ENCODE measurements around the gene SYPL1. TPM values are rescaled to one million over a fixed set of nuclear protein-coding genes. Genes with fewer than 3 reads are reported as not detected.
A peak's percentile ranks its signal among the peaks of the same experiment; 100 is the strongest.
"Not testable (repeated sequence)": the region's sequence is repeated elsewhere in the genome, so short reads cannot be mapped to it uniquely, and the experiment has no call there.

The SYPL1 gene
- total and polyA plus RNA-seq, 7 experiments from 2014 or later: 37.5 to 106 (median 49.4) TPM

GRCh38 chr7:106143711-106144337 lies 31.7 kb upstream of the SYPL1 start:
- Mint-ChIP-seq H3K4me1 (no peaks in the 10 kb centered on the region), H3K27me3 (peaks cover 0 to 24% (median 0%) of the 10 kb centered on the region in 5 donors), H3K9me3 (no peaks in the 10 kb centered on the region), H3K4me3 (no peak overlapping the region), H3K36me3 (no peaks in the 10 kb centered on the region), H3K27ac (peak overlapping the region in 1 of 9 donors; percentile 20)
- POLR2A ChIA-PET: no interaction called here
- Histone ChIP-seq H3K4me1 (ENCODE audit: control insufficient read depth in 2 of 2, insufficient read depth in 2 of 2, low read length in 2 of 2) (no peaks in the 10 kb centered on the region), H3K27ac (ENCODE audit: low read depth, low read length) (no peak overlapping the region), H3K9me3 (ENCODE audit: control insufficient read depth in 2 of 3, low read length in 3 of 3) (no peaks in the 10 kb centered on the region), H3K36me3 (ENCODE audit: control insufficient read depth in 2 of 3, insufficient read depth in 3 of 3, low read length in 3 of 3) (no peaks in the 10 kb centered on the region), H3K27me3 (ENCODE audit: control insufficient read depth in 2 of 2, insufficient read depth in 2 of 2, low read length in 2 of 2) (no peaks in the 10 kb centered on the region), H3K4me3 (ENCODE audit: low read length) (no peak overlapping the region)
- intact Hi-C loops (cut with micrococcal nuclease): no loop called here
- no peak for DNase-seq
- CTCF ChIA-PET: interaction anchor here (0.5 to 1.1 kb wide), 5 partner anchors 10 to 716 kb away, joined by 3 to 5 read pairs (median 4); no protein-coding TSS in a partner anchor
- peak; percentile 22 for ATAC-seq

GRCh38 chr7:106142136-106142535 lies 30.0 kb upstream of the SYPL1 start:
- no peak overlapping the region for H3K27ac ChIP-seq (ENCODE audit: low read depth, low read length)
- DNase-seq (no peak), ATAC-seq (no peak)
- H3K9me3 ChIP-seq (ENCODE audit: control insufficient read depth in 2 of 3, low read length in 3 of 3): no peaks in the 10 kb centered on the region
- no peaks in the 10 kb centered on the region for H3K4me1 Mint-ChIP-seq
- H3K27ac Mint-ChIP-seq: no peak overlapping the region
- no peak overlapping the region for H3K4me3 Mint-ChIP-seq
- H3K4me1 ChIP-seq (ENCODE audit: control insufficient read depth in 2 of 2, insufficient read depth in 2 of 2, low read length in 2 of 2): no peaks in the 10 kb centered on the region
- H3K27me3 ChIP-seq (ENCODE audit: control insufficient read depth in 2 of 2, insufficient read depth in 2 of 2, low read length in 2 of 2): no peaks in the 10 kb centered on the region
- CTCF ChIA-PET: interaction anchor here (1.0 kb wide), 1 partner anchor 34 kb away, joined by 3 read pairs; no protein-coding TSS in a partner anchor
- peaks cover 0 to 4% (median 0%) of the 10 kb centered on the region in 11 donors for H3K9me3 Mint-ChIP-seq
- H3K36me3 Mint-ChIP-seq: no peaks in the 10 kb centered on the region
- peaks cover 0 to 26% (median 0%) of the 10 kb centered on the region in 5 donors for H3K27me3 Mint-ChIP-seq
- intact Hi-C loops (cut with micrococcal nuclease): no loop called here
- POLR2A ChIA-PET: no interaction called here
- no peak overlapping the region for H3K4me3 ChIP-seq (ENCODE audit: low read length)
- no peaks in the 10 kb centered on the region for H3K36me3 ChIP-seq (ENCODE audit: control insufficient read depth in 2 of 3, insufficient read depth in 3 of 3, low read length in 3 of 3)

- Mint-ChIP-seq H3K9me3 (peaks cover 0 to 4% (median 0%) of the 10 kb centered on the region in 11 donors), H3K27me3 (peaks cover 0 to 34% (median 0%) of the 10 kb centered on the region in 5 donors), H3K4me1 (no peaks in the 10 kb centered on the region), H3K4me3 (no peak overlapping the region), H3K27ac (peak overlapping the region in 1 of 9 donors; percentile 2), H3K36me3 (no peaks in the 10 kb centered on the region)
- no peak overlapping the region for H3K27ac ChIP-seq (ENCODE audit: low read depth, low read length)
- H3K27me3 ChIP-seq (ENCODE audit: control insufficient read depth in 2 of 2, insufficient read depth in 2 of 2, low read length in 2 of 2): no peaks in the 10 kb centered on the region
- ATAC-seq: no peak
- no peaks in the 10 kb centered on the region for H3K36me3 ChIP-seq (ENCODE audit: control insufficient read depth in 2 of 3, insufficient read depth in 3 of 3, low read length in 3 of 3)
- POLR2A ChIA-PET: no interaction called here
- H3K4me3 ChIP-seq (ENCODE audit: low read length): no peak overlapping the region
- H3K4me1 ChIP-seq (ENCODE audit: control insufficient read depth in 2 of 2, insufficient read depth in 2 of 2, low read length in 2 of 2): no peaks in the 10 kb centered on the region
- intact Hi-C loops (cut with micrococcal nuclease): no loop called here
- CTCF ChIA-PET: no interaction called here
- no peaks in the 10 kb centered on the region for H3K9me3 ChIP-seq (ENCODE audit: control insufficient read depth in 2 of 3, low read length in 3 of 3)
- no peak for DNase-seq
Observed at GRCh38 chr7:106140406-106141173, 28.5 kb upstream of the SYPL1 start.

GRCh38 chr7:106139265-106140251 lies 27.4 kb upstream of the SYPL1 start:
- no peaks in the 10 kb centered on the region for H3K4me1 ChIP-seq (ENCODE audit: control insufficient read depth in 2 of 2, insufficient read depth in 2 of 2, low read length in 2 of 2)
- no peak for ATAC-seq
- no peak overlapping the region for H3K27ac ChIP-seq (ENCODE audit: low read depth, low read length)
- CTCF ChIA-PET: interaction anchor here (1.3 kb wide), 1 partner anchor 15 kb away, joined by 3 read pairs; no protein-coding TSS in a partner anchor
- H3K9me3 Mint-ChIP-seq: peaks cover 0 to 4% (median 0%) of the 10 kb centered on the region in 11 donors
- POLR2A ChIA-PET: interaction anchor here (0.9 to 1.2 kb wide), 2 partner anchors 20 to 68 kb away, joined by 3 read pairs; no protein-coding TSS in a partner anchor
- no peak overlapping the region for H3K4me3 ChIP-seq (ENCODE audit: low read length)
- H3K27ac Mint-ChIP-seq: no peak overlapping the region
- no peaks in the 10 kb centered on the region for H3K4me1 Mint-ChIP-seq
- H3K36me3 Mint-ChIP-seq: no peaks in the 10 kb centered on the region
- no peak overlapping the region for H3K4me3 Mint-ChIP-seq
- H3K9me3 ChIP-seq (ENCODE audit: control insufficient read depth in 2 of 3, low read length in 3 of 3): no peaks in the 10 kb centered on the region
- no peaks in the 10 kb centered on the region for H3K27me3 ChIP-seq (ENCODE audit: control insufficient read depth in 2 of 2, insufficient read depth in 2 of 2, low read length in 2 of 2)
- intact Hi-C loops (cut with micrococcal nuclease): no loop called here
- DNase-seq: no peak
- H3K27me3 Mint-ChIP-seq: peaks cover 0 to 36% (median 0%) of the 10 kb centered on the region in 5 donors
- no peaks in the 10 kb centered on the region for H3K36me3 ChIP-seq (ENCODE audit: control insufficient read depth in 2 of 3, insufficient read depth in 3 of 3, low read length in 3 of 3)

GRCh38 chr7:106138776-106139175 lies 26.7 kb upstream of the SYPL1 start:
- POLR2A ChIA-PET: interaction anchor here (0.9 to 1.2 kb wide), 2 partner anchors 20 to 67 kb away, joined by 3 read pairs; no protein-coding TSS in a partner anchor

GRCh38 chr7:106138181-106138580 lies 26.1 kb upstream of the SYPL1 start:
- H3K27me3 ChIP-seq (ENCODE audit: control insufficient read depth in 2 of 2, insufficient read depth in 2 of 2, low read length in 2 of 2); intact Hi-C loops (cut with micrococcal nuclease); H3K4me3 Mint-ChIP-seq; H3K36me3 ChIP-seq (ENCODE audit: control insufficient read depth in 2 of 3, insufficient read depth in 3 of 3, low read length in 3 of 3); H3K27ac ChIP-seq (ENCODE audit: low read depth, low read length); H3K27ac Mint-ChIP-seq; H3K4me1 Mint-ChIP-seq; H3K36me3 Mint-ChIP-seq; H3K4me1 ChIP-seq (ENCODE audit: control insufficient read depth in 2 of 2, insufficient read depth in 2 of 2, low read length in 2 of 2); ATAC-seq; H3K9me3 ChIP-seq (ENCODE audit: control insufficient read depth in 2 of 3, low read length in 3 of 3); H3K9me3 Mint-ChIP-seq; DNase-seq; H3K4me3 ChIP-seq (ENCODE audit: low read length): not testable (repeated sequence)
- ChIA-PET POLR2A (interaction anchor here (1.2 kb wide), 1 partner anchor 67 kb away, joined by 3 read pairs; no protein-coding TSS in a partner anchor), CTCF (interaction anchor here (1.3 kb wide), 1 partner anchor 16 kb away, joined by 3 read pairs; no protein-coding TSS in a partner anchor)
- H3K27me3 Mint-ChIP-seq: peaks cover 0 to 41% (median 1%) of the 10 kb centered on the region in 5 donors

More at GRCh38 chr7:106138776-106139175, 26.7 kb upstream of the SYPL1 start:
- Mint-ChIP-seq H3K27me3 (peaks cover 0 to 39% (median 0%) of the 10 kb centered on the region in 5 donors), H3K4me1 (no peaks in the 10 kb centered on the region), H3K27ac (no peak overlapping the region), H3K9me3 (peaks cover 0 to 4% (median 0%) of the 10 kb centered on the region in 11 donors), H3K36me3 (no peaks in the 10 kb centered on the region), H3K4me3 (no peak overlapping the region)
- H3K27me3 ChIP-seq (ENCODE audit: control insufficient read depth in 2 of 2, insufficient read depth in 2 of 2, low read length in 2 of 2): no peaks in the 10 kb centered on the region
- ATAC-seq (no peak), DNase-seq (no peak)
- intact Hi-C loops (cut with micrococcal nuclease): no loop called here
- H3K4me3 ChIP-seq (ENCODE audit: low read length): no peak overlapping the region
- no peak overlapping the region for H3K27ac ChIP-seq (ENCODE audit: low read depth, low read length)
- H3K36me3 ChIP-seq (ENCODE audit: control insufficient read depth in 2 of 3, insufficient read depth in 3 of 3, low read length in 3 of 3): no peaks in the 10 kb centered on the region
- H3K9me3 ChIP-seq (ENCODE audit: control insufficient read depth in 2 of 3, low read length in 3 of 3): no peaks in the 10 kb centered on the region
- CTCF ChIA-PET: interaction anchor here (1.3 kb wide), 1 partner anchor 15 kb away, joined by 3 read pairs; no protein-coding TSS in a partner anchor
- no peaks in the 10 kb centered on the region for H3K4me1 ChIP-seq (ENCODE audit: control insufficient read depth in 2 of 2, insufficient read depth in 2 of 2, low read length in 2 of 2)

Data from naive thymus-derived CD4-positive, alpha-beta T cell (primary cell).